Activated CD8-positive, alpha-beta memory T cell treated with anti-CD3 and anti-CD28 coated beads for 36 hours (primary cell): Measurements from ENCODE around the gene VWA3A. TPM values are rescaled to one million over a fixed set of nuclear protein-coding genes. Genes with fewer than 3 reads are reported as not detected.
"Not testable (repeated sequence)": the region's sequence is repeated elsewhere in the genome, so short reads cannot be mapped to it uniquely, and the experiment has no call there.

Experiments used
- CTCF ChIA-PET: fragments of 350-600 bp; sonication (Branson Sonifier 250); formaldehyde crosslinking; loops from one replicate; lab custom pipeline; 2021; ENCODE audit warnings: antibody characterized with exemption; lab: Charles Lee
- POLR2A ChIA-PET: fragments of 350-600 bp; sonication (Branson Sonifier 250); formaldehyde crosslinking; loops from one replicate; lab custom pipeline; 2021; ENCODE audit warnings: antibody characterized with exemption; lab: Charles Lee
- total RNA-seq, 2 experiments: library from RNA; stranded (reverse); gene quantifications; one replicate each; pipeline ENCODE4 v1.2.3, GENCODE V29; 2021

The VWA3A gene
- total RNA-seq, 2 experiments from 2014 or later = 0.08 TPM; not detected in 1

DNA sequence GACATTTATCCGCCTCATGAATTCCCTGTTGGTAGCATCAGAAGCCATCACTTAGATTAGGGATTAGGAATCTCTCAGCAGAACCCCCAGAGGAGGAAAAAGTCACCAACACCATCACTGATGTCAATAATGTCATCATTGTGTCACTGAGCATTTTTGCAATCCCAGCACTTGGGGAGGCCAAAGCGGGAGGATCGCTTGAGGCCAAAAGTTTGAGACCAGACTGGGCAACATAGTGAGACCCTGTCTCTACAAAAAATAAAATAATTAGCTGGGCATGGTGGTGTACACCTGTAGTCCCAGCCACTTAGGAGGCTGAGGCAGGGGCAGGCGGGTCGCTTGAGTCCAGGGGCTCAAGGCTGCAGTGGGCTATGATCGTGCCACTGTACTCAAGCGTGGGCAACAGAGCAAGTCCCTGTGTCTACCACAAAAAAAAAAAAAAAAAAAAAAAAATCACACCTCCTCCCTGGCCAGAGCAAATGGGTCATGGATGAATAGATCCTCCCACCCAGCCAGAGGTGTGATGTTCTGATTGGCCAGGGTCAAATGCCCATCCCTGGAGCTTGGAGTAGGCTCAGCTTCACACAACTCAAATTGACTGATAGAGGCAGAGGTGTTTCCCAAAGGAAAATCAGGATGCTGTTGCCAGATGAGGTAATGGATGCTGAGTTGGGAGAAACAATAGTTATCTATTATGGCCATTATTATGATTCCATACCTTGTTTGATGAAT lies 31.6 kb downstream of the VWA3A start:
- CTCF ChIA-PET = no interaction called here

DNA sequence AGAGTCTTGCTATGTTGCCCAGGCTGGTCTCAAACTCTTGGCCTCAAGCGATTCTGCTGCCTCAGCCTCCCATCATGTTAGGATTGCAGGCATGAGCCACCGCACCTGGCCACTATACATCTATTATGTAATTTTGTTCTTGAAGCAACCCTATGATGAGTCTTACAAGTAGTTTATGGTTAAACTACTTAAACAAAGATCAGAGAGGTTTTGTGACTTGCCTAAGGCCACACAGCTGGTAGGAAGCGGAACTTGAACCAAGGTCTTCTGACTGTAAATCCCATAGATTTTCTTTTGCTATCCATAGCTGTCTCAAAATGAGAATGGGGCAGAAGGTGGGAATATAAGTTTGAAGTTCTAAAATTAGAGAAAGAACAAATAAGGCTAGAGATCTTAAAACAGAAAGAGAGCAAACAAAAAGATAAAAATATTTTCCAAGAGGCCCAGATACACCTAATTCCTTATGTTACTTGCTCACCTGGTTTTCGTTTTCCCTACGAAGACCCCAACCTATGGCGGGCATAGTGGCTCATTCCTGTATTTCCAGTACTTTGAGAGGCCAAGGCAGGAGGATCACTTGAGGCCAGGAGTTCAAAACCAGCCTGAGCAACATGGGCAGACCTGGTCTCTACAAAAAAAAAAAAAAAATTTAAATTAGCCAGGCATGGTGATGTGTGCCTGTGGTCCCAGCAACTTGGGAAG lies 32.4 kb downstream of the VWA3A start:
- CTCF ChIA-PET = no interaction called here
- POLR2A ChIA-PET = no interaction called here

More for the DNA sequence above, 31.6 kb downstream of the VWA3A start:
- POLR2A ChIA-PET = no interaction called here

DNA sequence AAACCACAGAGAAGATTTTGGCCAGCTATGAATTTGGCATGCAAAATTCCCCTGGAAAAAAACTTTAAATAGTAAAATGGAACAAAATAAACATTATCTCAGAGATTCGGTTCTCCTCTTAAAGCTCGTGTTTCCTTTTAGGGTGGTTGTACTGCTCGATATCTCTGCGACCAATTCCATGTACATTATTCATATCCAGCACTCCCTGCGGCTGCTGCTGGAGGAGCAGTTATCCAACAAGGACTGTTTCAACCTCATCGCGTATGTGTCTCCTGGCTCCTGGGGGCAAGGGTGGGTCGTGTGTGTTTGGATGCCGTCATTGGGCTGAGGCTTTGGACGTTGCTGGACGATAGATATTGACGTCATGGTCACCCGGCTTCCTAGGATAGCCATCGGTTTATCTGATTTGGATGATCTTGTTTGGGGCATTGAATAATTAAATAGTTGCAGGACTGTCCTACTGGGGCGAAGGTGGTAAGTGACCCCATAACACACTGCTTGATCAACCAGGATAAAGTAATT lies 33.8 kb downstream of the VWA3A start:
- CTCF ChIA-PET = no interaction called here

DNA sequence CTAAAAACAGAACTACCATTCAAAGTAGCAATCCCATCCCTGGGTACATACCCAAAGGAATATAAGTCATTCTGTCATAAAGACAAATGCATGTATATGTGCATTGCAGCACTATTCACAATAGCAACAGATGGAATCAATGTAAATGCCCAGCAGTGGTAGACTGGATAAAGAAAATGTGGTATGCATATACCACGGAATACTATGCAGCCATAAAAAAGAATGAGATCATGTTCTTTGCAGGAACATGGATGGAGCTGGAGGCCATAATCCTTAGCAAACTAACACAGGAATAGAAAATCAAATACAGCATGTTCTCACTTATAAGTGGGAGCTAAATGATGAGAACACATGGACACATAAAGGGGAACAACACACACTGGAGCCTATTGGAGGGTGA lies 36.2 kb downstream of the VWA3A start:
- POLR2A ChIA-PET, CTCF ChIA-PET: not testable (repeated sequence)

More for the DNA sequence above, 33.8 kb downstream of the VWA3A start:
- POLR2A ChIA-PET = no interaction called here

DNA sequence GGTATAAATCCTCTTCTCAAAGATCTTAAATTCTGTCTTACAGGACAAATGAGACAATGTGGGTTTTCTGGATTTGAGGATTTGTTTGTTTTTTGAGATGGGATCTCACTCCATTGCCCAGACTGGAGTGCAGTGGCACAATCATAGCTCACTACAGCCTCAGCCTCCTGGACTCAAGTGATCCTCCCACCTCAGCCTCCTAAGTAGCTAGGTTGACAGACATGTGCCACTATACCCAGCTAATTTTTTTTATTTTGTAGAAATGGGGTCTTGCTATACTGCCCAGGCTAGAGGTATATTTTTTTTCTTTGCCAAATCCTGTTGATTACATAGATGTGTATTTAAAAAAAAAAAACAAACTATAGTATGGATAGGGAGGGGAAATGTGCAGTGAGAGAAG lies 38.2 kb downstream of the VWA3A start:
- ChIA-PET CTCF (no interaction called here), POLR2A (no interaction called here)

DNA sequence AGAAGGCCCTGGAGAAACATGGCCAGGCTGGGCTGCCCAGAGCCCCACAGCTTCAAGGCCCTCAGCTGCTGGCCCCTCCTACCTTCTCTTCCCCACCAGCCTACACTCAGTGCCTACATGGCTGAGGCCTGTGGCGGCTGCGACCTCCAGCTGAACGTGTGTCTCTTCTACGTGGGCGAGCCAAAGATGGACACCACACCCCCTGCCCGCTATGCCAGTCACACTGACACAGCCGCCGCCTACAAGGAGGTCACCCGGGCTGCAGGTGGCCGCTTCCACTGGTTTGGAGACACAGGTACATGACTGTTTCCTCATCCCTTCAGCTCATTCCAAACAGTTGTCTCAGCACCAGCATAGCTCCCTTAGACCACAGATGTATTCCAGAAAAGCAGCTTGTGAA lies 40.5 kb downstream of the VWA3A start:
- ChIA-PET CTCF (no interaction called here), POLR2A (interaction anchor here (0.7 kb wide), 1 partner anchor 22 kb away, joined by 4 read pairs; no protein-coding TSS in a partner anchor)

DNA sequence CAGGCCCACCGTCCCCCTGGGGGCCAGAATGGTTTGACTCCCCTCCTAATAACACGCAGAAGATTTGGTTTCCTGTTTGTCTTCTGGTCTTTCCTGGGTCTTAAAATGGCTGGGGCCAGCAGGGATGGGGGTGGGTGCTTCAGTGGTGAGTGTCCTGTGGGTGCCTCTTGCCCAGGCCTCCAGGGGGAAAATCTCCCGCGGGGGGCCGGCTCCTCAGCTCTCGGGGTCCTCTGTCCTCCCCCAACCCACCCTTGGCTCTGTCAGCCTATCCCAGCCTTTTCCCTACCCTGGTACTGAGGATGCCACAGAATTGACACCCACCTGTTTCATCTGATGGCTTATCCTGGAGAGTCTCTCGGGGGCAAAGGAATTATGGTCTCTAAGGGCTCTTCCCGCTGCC lies 46.1 kb downstream of the VWA3A start:
- ChIA-PET CTCF (no interaction called here), POLR2A (no interaction called here)

DNA sequence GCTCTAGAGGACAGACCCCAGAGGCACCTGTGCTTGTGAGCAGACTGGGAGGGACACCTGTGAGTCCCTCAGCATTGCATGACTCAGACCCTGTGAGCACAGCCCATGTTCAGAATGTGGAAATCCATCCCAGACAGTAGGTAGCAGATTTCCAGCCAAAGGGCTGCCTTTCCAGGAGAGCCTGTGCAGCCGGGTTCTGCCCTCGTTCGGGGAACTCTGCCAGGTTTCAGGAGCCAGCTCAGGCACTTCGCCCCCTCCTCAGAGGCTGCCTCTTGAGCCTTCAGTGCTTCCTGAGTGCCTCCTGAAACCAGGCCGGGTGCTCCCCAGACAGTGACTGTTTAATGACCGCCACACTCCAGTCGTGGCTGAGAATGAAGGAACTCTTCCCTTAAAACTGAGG lies 46.7 kb downstream of the VWA3A start:
- POLR2A ChIA-PET = no interaction called here
- CTCF ChIA-PET = no interaction called here

DNA sequence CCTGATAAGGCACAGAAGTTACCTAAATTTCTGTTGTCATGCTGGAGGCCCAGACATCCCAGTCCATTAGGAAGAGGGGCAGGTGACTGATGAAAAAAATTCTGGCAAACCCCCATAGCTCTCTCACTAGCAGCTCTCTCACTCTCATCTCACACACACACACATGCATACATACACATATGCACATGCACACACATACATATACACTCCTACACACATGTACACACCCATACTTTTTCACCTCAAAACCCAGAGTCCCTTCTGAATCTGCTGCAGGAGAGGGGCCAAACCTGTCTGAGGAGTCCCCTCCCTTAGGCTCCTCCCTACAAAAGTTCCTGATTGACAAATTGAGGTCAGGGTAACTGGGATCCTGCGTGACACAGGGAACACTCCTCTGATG lies 47.4 kb downstream of the VWA3A start:
- ChIA-PET POLR2A (no interaction called here), CTCF (no interaction called here)

DNA sequence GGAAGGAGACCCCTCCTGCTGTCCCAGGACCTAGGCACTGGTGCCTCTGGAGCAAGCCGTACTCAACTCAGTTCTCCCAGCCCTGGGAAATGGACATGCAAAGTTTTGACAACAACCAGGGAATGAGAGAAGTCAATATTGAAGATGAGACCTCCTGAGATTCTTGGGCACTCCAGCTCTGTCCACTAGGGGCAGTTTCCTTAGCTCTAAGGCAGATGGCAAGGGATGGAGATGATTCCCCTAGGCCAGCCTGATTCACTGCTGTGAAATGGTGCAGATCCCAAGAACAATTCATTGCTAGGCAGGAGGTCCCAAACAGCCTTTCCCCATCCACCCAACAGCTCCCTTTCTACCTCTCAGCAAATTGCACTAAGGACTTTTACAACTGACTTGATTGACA lies 49.4 kb downstream of the VWA3A start:
- ChIA-PET CTCF (no interaction called here), POLR2A (no interaction called here)

DNA sequence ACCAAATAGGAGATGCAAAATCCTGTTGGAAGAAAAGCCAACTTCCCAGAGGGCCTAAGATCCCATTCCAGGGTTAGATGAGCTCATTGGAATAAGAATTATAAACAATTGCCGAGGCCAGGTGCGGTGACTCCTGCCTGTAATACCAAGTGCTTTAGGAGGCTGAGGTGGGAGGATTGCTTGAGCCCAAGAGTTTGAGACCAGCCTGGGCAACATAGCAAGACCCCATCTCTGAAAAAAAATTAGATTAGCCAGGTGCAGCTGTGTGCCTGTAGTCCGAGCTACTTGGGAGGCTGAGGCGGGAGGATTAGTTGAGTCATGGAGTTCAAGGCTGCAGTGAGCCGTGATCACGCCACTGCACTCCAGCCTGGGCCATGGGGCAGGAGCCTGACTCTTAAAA lies 52.2 kb downstream of the VWA3A start:
- ChIA-PET CTCF (no interaction called here), POLR2A (no interaction called here)

DNA sequence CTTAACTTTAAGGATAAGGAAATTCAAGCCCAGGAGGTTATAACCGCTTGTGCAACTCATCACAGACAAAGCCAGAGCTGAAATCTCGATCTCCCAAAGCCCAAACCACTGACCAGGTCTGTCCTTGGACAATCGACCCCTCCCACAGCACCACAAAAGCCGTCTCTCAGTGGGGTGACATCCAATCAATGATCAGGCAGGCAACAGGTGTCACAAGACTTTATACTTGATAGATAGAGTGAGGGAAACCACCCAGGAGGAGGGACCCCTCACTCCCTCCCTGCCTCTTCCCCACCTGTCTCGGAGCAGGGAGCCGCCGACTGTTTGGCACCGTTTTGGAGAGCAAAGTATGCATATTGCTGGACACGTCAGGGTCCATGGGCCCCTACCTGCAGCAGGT lies 55.5 kb downstream of the VWA3A start:
- CTCF ChIA-PET = no interaction called here
- POLR2A ChIA-PET = no interaction called here

DNA sequence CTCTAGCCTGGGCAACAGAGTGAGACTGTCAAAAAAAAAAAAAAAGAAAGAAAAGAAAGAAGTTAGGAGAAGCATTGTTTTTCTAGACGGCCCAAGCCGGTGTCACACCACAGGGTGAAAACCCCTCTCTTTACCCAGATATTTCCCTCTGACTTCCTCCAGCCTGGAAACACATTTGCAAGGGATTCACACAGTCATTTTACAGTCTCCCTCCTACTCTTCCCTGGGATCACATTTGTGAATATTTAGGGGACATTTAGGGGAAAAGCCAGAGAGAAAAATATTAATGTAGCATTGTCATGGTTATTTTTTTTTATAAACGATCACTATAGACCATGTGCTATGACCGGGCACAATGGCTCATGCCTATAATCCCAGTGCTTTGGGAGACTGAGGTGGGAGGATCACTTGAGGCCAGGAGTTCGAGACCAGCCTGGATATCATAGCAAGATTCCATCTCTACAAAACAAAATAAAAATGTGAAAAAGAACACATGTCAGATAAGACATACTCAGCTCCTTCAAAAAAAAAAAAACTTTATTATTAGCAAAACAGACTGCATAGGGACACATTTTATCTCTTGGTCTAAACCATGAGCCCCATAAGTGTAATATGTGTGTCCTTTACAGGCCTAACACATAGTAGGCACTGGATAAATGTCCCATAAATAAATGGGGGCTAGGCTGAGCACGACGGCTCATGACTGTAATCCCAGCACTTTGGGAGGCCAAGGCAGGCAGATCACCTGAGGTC lies 59.1 kb downstream of the VWA3A start:
- ChIA-PET POLR2A (no interaction called here), CTCF (no interaction called here)

DNA sequence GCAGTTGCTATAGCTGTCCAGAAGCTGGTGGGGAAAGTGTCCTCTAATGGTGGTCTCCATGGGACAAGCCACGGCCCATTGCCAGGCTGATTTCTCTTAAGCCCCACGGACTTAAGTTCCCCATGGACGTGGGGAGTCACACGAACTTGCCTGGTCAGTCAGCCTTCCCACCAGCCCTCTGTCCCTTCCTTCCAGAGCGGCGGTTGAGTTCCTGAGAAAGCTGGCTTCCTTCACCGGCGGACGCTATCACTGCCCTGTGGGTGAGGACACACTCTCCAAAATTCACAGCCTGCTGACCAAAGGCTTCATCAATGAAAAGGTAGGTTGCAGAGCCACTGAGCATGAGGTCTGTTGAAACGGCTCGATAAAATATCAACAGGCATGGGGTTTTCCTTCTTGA lies 60.0 kb downstream of the VWA3A start:
- ChIA-PET CTCF (no interaction called here), POLR2A (no interaction called here)

DNA sequence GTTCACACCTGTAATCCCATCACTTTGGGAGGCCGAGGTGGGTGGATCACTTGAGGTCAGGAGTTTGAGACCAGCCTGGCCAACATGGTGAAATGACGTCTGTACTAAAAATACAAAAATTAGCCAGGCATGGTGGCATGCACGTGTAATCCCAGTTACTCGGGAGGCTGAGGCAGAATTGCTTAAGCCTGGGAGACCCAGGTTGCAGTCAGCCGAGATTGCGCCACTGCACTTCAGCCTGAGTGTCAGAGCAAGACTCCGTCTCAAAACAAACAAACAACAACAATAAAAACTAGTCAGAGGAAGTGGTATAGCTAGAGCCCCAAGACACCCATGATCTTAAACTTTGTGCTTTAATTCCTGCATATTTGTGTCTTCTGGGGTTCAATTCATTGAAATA lies 60.7 kb downstream of the VWA3A start:
- CTCF ChIA-PET, POLR2A ChIA-PET: not testable (repeated sequence)

DNA sequence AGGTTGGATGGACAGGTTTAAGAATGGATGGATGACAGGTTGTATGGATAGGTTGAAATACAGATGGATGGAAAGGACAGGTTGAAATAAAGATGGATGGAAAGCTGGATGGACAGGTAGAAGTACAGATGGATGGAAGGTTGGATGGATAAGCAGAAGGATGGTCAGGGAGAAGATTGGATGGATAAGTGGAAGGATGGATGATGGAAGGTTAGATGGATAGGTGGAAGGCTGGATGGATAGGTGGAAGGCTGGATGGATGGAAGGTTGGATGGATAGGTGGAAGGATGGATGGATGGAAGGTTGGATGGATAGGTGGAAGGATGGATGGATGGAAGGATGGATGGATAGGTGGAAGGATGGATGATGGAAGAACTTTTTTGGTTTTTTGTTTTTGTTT lies 69.1 kb downstream of the VWA3A start:
- POLR2A ChIA-PET = no interaction called here
- CTCF ChIA-PET = no interaction called here

DNA sequence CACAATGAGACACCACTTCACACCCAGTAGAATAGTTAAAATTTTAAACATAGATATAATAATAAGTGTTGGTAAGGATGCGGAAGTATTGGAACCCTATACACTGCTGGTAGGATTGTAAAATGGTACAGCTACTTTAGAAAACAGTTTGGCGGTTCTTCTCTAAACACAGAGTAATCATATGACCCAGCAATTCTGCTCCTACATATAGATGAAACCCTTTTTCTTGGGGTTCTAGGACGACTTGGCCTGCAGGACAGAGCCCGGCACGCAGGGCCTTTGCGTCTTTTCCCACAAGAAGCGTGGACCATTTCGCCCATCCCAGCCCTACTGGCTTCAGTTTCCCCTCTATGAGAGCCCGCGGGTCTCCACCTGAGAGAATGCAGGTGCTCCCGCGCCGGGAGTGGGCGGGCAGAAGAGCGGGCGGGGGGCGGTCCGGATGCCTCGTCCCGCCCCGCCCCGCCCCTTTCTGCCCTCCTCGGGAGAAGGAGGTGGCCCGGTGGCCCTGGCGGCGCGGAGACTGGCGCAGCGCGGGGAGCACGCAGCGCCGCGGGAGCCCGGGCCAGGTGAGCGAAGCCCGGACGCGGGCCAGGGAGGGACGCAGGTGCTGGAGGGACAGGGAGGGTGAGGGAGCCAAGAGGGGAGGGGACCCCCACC lies 69.8 kb downstream of the VWA3A start, which contains the start of gene SDR42E2:
TSS of gene SDR42E2 (plus strand) at position 508 of the 657 bp plus-strand sequence. CDS start 3,077 bp downstream, outside the sequence.
- POLR2A ChIA-PET = no interaction called here
- CTCF ChIA-PET = no interaction called here

DNA sequence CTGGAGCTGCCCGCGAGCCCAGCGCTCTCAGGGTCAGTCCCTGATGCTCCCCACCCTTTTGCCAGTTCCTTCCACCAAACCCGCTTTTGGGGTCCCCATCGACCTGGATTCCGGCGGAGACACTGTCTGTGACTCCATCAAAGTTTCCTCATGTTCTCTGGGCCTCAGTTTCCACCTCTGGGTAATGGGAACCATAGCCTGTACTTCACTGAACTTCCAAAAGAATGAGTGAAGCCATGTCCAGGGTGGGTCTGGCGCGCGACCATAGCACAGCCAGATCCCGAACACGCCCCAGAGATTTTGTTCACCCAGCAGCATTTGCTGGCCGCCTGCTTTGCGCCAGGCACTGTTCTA lies 70.3 kb downstream of the VWA3A start:
- CTCF ChIA-PET = no interaction called here
- POLR2A ChIA-PET = no interaction called here

DNA sequence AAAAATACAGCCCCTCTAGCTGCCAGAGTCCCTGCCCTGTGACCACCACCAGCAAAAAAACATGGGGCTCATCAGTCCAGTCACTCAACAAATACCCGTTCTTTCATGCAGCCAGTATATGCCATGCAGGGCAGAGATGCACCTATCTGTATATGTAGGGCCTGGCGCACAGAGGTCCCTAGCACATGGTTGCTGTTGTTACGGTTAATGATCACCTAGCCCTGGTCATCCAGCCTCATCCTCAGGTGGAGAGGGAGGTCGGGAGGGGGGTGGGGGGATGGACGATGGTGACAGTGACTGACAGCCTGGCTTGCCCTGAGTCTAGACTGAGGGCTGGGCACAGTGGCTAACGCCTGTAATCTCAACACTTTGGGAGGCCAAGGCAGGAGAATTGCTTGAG lies 71.5 kb downstream of the VWA3A start:
- CTCF ChIA-PET = no interaction called here
- POLR2A ChIA-PET = no interaction called here

DNA sequence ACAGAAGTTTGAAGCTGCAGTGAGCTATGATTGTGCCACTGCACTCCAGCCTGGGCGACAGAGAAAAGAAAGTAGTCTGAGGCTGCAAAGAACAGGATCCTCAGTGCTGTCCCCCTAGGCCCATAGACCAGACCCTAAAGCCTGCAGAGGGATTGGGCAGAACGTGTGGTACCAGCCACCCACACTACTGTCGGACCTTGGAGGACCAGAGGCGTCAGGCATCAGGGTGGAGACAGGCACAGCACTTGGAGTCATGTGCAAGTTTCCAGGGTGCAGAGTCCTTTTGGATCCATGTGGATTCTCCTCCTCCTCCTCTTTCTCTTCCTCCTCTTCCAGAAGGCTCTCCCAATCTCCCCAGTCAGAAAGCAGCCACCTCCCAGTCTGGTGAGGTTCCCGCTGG lies 72.1 kb downstream of the VWA3A start:
- POLR2A ChIA-PET = no interaction called here
- CTCF ChIA-PET = no interaction called here
